Measurements from ENCODE around the gene RASA2. TPM values are rescaled to one million over a fixed set of nuclear protein-coding genes. Genes with fewer than 3 reads are reported as not detected.

RASA2 gene
- total and polyA plus RNA-seq, 2 experiments from 2014 or later = 6.2 to 12.6 TPM

GRCh38 chr3:141610939-141611338 is 124.1 kb downstream of the RASA2 start:
- TF ChIP-seq, protein P1, sequence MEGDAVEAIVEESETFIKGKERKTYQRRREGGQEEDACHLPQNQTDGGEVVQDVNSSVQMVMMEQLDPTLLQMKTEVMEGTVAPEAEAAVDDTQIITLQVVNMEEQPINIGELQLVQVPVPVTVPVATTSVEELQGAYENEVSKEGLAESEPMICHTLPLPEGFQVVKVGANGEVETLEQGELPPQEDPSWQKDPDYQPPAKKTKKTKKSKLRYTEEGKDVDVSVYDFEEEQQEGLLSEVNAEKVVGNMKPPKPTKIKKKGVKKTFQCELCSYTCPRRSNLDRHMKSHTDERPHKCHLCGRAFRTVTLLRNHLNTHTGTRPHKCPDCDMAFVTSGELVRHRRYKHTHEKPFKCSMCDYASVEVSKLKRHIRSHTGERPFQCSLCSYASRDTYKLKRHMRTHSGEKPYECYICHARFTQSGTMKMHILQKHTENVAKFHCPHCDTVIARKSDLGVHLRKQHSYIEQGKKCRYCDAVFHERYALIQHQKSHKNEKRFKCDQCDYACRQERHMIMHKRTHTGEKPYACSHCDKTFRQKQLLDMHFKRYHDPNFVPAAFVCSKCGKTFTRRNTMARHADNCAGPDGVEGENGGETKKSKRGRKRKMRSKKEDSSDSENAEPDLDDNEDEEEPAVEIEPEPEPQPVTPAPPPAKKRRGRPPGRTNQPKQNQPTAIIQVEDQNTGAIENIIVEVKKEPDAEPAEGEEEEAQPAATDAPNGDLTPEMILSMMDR (IDR thresholded peaks at IDR 0.05; ENCODE audit: poor library complexity) = no peak
- no peak for TF ChIP-seq EZH2 (IDR thresholded peaks at IDR 0.05; ENCODE audit: borderline replicate concordance)
- Histone ChIP-seq H3K27me3 (no peaks in the 10 kb centered on the region), H3K36me3 (replicated peaks; ENCODE audit: insufficient read depth, low read depth) (no peaks in the 10 kb centered on the region), H2AFZ (no peak overlapping the region), H3K9me2 (replicated peaks; ENCODE audit: insufficient read depth) (no peaks in the 10 kb centered on the region), H3K4me3 (no peak overlapping the region), H3K79me2 (no peaks in the 10 kb centered on the region), H3K4me1 (ENCODE audit: insufficient read depth) (no peaks in the 10 kb centered on the region), H3K27ac (no peak overlapping the region), H3K9me3 (ENCODE audit: low read depth) (no peaks in the 10 kb centered on the region), H3K4me2 (no peak overlapping the region), H4K20me1 (ENCODE audit: insufficient read depth, poor library complexity, severe bottlenecking) (no peaks in the 10 kb centered on the region)
- no peak for DNase-seq (ENCODE audit: low spot score)
- WGBS (ENCODE audit: low lambda C conversion rate, missing lambda C conversion rate) = 93% methylated on average over 1 of the region's 1 CpG

DNA sequence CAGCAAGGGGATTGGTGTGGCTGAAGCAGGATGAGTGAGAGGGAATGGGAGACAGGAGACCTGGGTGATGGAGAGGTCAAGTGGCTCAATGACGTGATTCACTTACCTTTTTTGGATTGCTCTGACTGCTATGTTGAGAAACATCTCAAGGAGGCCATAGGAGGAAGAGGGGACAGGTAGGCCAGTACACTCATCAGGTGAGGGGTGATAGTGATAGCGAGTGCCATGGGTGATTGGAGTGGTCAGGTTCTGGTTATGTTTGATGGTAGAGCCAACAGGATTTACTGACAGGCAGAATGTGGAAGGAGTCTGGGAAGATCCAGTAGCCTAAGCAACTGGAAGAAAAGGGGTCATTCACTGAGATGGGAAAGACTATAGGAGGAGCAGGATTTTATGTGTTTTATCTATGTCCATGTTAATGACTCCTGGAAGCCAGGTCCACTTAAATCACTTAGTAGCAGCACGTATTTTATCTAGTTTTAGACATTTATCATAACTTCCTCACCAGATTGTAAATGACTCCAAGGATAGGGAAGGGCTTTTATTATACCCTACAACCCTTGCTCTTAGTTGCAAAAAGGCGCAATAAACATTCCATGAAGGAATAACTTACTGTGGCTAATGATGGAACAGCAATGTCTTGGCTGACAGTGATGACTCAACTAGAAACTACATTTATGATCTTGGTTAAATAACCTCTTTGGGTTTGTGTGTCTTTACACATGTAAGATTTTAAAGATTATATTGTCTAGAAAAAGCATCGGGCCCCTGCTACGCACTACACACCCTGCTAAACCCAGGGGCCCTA is 131.5 kb downstream of the RASA2 start:
- no peaks in the 10 kb centered on the region for H3K79me2 ChIP-seq
- no peaks in the 10 kb centered on the region for H3K9me3 ChIP-seq (ENCODE audit: low read depth)
- H3K36me3 ChIP-seq (replicated peaks; ENCODE audit: insufficient read depth, low read depth) = no peaks in the 10 kb centered on the region
- no peak overlapping the region for H2AFZ ChIP-seq
- peaks cover 5% of the 10 kb centered on the region for H3K4me1 ChIP-seq (ENCODE audit: insufficient read depth)
- WGBS (ENCODE audit: low lambda C conversion rate, missing lambda C conversion rate) = 63% methylated on average over 6 of the region's 6 CpGs
- H4K20me1 ChIP-seq (ENCODE audit: insufficient read depth, poor library complexity, severe bottlenecking) = no peaks in the 10 kb centered on the region
- TF ChIP-seq EZH2phosphoT487 (IDR thresholded peaks at IDR 0.05; ENCODE audit: low read depth, severe bottlenecking, unreplicated experiment) = no peak
- no peak for TF ChIP-seq EZH2 (IDR thresholded peaks at IDR 0.05; ENCODE audit: borderline replicate concordance)
- TF ChIP-seq, protein P1 (IDR thresholded peaks at IDR 0.05; ENCODE audit: poor library complexity) = no peak
- no peak overlapping the region for H3K4me3 ChIP-seq
- H3K4me2 ChIP-seq = no peak overlapping the region
- peak; percentile 56 for DNase-seq (ENCODE audit: low spot score)
- H3K9me2 ChIP-seq (replicated peaks; ENCODE audit: insufficient read depth) = no peaks in the 10 kb centered on the region
- H3K27ac ChIP-seq = peak overlapping the region; percentile 91
- no peaks in the 10 kb centered on the region for H3K27me3 ChIP-seq

- Histone ChIP-seq H4K20me1 (ENCODE audit: insufficient read depth, poor library complexity, severe bottlenecking) (no peaks in the 10 kb centered on the region), H3K4me2 (no peak overlapping the region), H3K9me2 (replicated peaks; ENCODE audit: insufficient read depth) (no peaks in the 10 kb centered on the region), H3K27me3 (no peaks in the 10 kb centered on the region), H3K79me2 (no peaks in the 10 kb centered on the region), H3K27ac (peak overlapping the region; percentile 91), H3K4me3 (no peak overlapping the region), H3K36me3 (replicated peaks; ENCODE audit: insufficient read depth, low read depth) (no peaks in the 10 kb centered on the region), H3K4me1 (ENCODE audit: insufficient read depth) (peaks cover 5% of the 10 kb centered on the region), H3K9me3 (ENCODE audit: low read depth) (no peaks in the 10 kb centered on the region), H2AFZ (no peak overlapping the region)
- TF ChIP-seq EZH2 (IDR thresholded peaks at IDR 0.05; ENCODE audit: borderline replicate concordance) (no peak), EZH2phosphoT487 (IDR thresholded peaks at IDR 0.05; ENCODE audit: low read depth, severe bottlenecking, unreplicated experiment) (no peak)
- TF ChIP-seq, protein P1 (IDR thresholded peaks at IDR 0.05; ENCODE audit: poor library complexity) = no peak
- no peak for DNase-seq (ENCODE audit: low spot score)
- 93% methylated on average over 8 of the region's 8 CpGs for WGBS (ENCODE audit: low lambda C conversion rate, missing lambda C conversion rate)
Measured at GRCh38 chr3:141618938-141619337, 132.1 kb downstream of the RASA2 start.

Measured in hepatocyte (in vitro differentiated cells).